ENCODE data around the gene USP53. TPM values are rescaled to one million over a fixed set of nuclear protein-coding genes. Genes with fewer than 3 reads are reported as not detected.

USP53 gene
- total and polyA plus RNA-seq, 10 of the 15 experiments (the other 5 are each of a cell fraction or from before 2014, with no cell fraction given): 0.23 to 4.0 (median 2.7) TPM

DNA sequence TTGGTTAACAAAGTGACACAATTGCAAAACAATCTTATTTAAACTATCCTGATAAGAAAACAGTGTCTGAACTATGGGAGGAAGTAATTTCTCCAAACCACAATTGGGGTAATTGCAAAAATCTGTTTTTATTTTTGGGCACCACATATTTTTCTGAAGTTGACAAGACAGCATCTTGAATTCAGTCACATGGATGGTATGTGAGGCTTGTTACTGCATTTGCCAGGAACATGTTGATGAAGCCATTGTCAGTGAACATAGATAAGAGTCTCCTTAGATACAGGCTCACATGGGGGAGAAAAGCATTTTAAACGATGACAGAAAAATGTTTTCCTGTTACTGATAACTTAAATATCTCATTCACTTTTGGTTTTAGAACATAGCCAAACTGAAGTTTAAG lies 5.5 kb upstream of the USP53 start:
- no peak overlapping the region for H3K4me2 ChIP-seq (ENCODE audit: control insufficient read depth, insufficient read depth)
- 0% methylated on average over 1 of the region's 1 CpG for WGBS (ENCODE audit: insufficient coverage, insufficient replicate concordance, low lambda C conversion rate, missing lambda C conversion rate)
- ATAC-seq (no peak), DNase-seq (ENCODE audit: low read depth, low spot score) (no peak), FAIRE-seq (no peak)
- peaks cover 0 to 2% of the 10 kb centered on the region in 2 experiments; a peak in 1 of 4 replicates for H3K27me3 ChIP-seq (replicated peaks in 1 of 2; ENCODE audit: control insufficient read depth in 2 of 2, insufficient read depth in 2 of 2, low read length in 1 of 2)
- H4K20me1 ChIP-seq (ENCODE audit: control insufficient read depth, insufficient read depth): no peaks in the 10 kb centered on the region
- no peak overlapping the region for H3K9ac ChIP-seq (ENCODE audit: control insufficient read depth, insufficient read depth, low read length)
- H3K36me3 ChIP-seq (ENCODE audit: control insufficient read depth in 2 of 2, insufficient read depth in 2 of 2, low read length in 1 of 2): no peaks in the 10 kb centered on the region
- in situ Hi-C loops (cut with MboI): no loop called here
- no peaks in the 10 kb centered on the region; the same call in 1 of the 2 replicates for H3K4me1 ChIP-seq (ENCODE audit: control insufficient read depth, insufficient read depth, low read length)
- no peak overlapping the region for H3K4me3 ChIP-seq
- ChIA-PET SMC1A (ENCODE audit: uncharacterized antibody, unreplicated experiment) (no interaction called here), CTCF (no interaction called here), RAD21 (ENCODE audit: unreplicated experiment) (no interaction called here), POLR2A (no interaction called here)
- no TSS peak for BruUV-seq (replicated peaks)
- intact Hi-C loops (cut with micrococcal nuclease; ENCODE audit: unreplicated experiment): no loop called here
- H3K9me3 ChIP-seq (replicated peaks; ENCODE audit: control insufficient read depth, insufficient read depth, low read length): no peaks in the 10 kb centered on the region
- H2AFZ ChIP-seq (ENCODE audit: control insufficient read depth, low read depth, low read length): no peak overlapping the region
- no peak overlapping the region for H3K27ac ChIP-seq (ENCODE audit: control insufficient read depth, insufficient read depth)
- H3K79me2 ChIP-seq (ENCODE audit: control insufficient read depth, insufficient read depth, low read length): no peaks in the 10 kb centered on the region
- TF ChIP-seq FOS (IDR thresholded peaks at IDR 0.05; ENCODE audit: borderline replicate concordance, extremely low read depth, insufficient read length) (no peak), POLR2AphosphoS5 (IDR thresholded peaks at IDR 0.05; ENCODE audit: low read length) (no peak), ZBED1 (IDR thresholded peaks at IDR 0.05; ENCODE audit: borderline replicate concordance) (no peak), NBN (IDR thresholded peaks at IDR 0.05) (no peak), GABPA (IDR thresholded peaks at IDR 0.05; ENCODE audit: low read depth) (no peak), MEF2A (IDR thresholded peaks at IDR 0.05; ENCODE audit: insufficient read depth, low read depth, low read length) (no peak), POU2F2 (IDR thresholded peaks at IDR 0.05; ENCODE audit: borderline replicate concordance, low read depth, low read length) (no peak), RUNX3 (IDR thresholded peaks at IDR 0.05; ENCODE audit: low read length) (no peak)
- TF ChIP-seq, protein P1, sequence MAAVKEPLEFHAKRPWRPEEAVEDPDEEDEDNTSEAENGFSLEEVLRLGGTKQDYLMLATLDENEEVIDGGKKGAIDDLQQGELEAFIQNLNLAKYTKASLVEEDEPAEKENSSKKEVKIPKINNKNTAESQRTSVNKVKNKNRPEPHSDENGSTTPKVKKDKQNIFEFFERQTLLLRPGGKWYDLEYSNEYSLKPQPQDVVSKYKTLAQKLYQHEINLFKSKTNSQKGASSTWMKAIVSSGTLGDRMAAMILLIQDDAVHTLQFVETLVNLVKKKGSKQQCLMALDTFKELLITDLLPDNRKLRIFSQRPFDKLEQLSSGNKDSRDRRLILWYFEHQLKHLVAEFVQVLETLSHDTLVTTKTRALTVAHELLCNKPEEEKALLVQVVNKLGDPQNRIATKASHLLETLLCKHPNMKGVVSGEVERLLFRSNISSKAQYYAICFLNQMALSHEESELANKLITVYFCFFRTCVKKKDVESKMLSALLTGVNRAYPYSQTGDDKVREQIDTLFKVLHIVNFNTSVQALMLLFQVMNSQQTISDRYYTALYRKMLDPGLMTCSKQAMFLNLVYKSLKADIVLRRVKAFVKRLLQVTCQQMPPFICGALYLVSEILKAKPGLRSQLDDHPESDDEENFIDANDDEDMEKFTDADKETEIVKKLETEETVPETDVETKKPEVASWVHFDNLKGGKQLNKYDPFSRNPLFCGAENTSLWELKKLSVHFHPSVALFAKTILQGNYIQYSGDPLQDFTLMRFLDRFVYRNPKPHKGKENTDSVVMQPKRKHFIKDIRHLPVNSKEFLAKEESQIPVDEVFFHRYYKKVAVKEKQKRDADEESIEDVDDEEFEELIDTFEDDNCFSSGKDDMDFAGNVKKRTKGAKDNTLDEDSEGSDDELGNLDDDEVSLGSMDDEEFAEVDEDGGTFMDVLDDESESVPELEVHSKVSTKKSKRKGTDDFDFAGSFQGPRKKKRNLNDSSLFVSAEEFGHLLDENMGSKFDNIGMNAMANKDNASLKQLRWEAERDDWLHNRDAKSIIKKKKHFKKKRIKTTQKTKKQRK (IDR thresholded peaks at IDR 0.05; ENCODE audit: low read depth, low read length): no peak
- TF ChIP-seq, protein P2, sequence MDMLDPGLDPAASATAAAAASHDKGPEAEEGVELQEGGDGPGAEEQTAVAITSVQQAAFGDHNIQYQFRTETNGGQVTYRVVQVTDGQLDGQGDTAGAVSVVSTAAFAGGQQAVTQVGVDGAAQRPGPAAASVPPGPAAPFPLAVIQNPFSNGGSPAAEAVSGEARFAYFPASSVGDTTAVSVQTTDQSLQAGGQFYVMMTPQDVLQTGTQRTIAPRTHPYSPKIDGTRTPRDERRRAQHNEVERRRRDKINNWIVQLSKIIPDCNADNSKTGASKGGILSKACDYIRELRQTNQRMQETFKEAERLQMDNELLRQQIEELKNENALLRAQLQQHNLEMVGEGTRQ (IDR thresholded peaks at IDR 0.05; ENCODE audit: borderline replicate concordance, low read depth, low read length): no peak
- TF ChIP-seq, protein P3, sequence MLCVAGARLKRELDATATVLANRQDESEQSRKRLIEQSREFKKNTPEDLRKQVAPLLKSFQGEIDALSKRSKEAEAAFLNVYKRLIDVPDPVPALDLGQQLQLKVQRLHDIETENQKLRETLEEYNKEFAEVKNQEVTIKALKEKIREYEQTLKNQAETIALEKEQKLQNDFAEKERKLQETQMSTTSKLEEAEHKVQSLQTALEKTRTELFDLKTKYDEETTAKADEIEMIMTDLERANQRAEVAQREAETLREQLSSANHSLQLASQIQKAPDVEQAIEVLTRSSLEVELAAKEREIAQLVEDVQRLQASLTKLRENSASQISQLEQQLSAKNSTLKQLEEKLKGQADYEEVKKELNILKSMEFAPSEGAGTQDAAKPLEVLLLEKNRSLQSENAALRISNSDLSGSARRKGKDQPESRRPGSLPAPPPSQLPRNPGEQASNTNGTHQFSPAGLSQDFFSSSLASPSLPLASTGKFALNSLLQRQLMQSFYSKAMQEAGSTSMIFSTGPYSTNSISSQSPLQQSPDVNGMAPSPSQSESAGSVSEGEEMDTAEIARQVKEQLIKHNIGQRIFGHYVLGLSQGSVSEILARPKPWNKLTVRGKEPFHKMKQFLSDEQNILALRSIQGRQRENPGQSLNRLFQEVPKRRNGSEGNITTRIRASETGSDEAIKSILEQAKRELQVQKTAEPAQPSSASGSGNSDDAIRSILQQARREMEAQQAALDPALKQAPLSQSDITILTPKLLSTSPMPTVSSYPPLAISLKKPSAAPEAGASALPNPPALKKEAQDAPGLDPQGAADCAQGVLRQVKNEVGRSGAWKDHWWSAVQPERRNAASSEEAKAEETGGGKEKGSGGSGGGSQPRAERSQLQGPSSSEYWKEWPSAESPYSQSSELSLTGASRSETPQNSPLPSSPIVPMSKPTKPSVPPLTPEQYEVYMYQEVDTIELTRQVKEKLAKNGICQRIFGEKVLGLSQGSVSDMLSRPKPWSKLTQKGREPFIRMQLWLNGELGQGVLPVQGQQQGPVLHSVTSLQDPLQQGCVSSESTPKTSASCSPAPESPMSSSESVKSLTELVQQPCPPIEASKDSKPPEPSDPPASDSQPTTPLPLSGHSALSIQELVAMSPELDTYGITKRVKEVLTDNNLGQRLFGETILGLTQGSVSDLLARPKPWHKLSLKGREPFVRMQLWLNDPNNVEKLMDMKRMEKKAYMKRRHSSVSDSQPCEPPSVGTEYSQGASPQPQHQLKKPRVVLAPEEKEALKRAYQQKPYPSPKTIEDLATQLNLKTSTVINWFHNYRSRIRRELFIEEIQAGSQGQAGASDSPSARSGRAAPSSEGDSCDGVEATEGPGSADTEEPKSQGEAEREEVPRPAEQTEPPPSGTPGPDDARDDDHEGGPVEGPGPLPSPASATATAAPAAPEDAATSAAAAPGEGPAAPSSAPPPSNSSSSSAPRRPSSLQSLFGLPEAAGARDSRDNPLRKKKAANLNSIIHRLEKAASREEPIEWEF (IDR thresholded peaks at IDR 0.05; ENCODE audit: insufficient replicate concordance, low read depth, low read length): no peak
- TF ChIP-seq, protein P4, sequence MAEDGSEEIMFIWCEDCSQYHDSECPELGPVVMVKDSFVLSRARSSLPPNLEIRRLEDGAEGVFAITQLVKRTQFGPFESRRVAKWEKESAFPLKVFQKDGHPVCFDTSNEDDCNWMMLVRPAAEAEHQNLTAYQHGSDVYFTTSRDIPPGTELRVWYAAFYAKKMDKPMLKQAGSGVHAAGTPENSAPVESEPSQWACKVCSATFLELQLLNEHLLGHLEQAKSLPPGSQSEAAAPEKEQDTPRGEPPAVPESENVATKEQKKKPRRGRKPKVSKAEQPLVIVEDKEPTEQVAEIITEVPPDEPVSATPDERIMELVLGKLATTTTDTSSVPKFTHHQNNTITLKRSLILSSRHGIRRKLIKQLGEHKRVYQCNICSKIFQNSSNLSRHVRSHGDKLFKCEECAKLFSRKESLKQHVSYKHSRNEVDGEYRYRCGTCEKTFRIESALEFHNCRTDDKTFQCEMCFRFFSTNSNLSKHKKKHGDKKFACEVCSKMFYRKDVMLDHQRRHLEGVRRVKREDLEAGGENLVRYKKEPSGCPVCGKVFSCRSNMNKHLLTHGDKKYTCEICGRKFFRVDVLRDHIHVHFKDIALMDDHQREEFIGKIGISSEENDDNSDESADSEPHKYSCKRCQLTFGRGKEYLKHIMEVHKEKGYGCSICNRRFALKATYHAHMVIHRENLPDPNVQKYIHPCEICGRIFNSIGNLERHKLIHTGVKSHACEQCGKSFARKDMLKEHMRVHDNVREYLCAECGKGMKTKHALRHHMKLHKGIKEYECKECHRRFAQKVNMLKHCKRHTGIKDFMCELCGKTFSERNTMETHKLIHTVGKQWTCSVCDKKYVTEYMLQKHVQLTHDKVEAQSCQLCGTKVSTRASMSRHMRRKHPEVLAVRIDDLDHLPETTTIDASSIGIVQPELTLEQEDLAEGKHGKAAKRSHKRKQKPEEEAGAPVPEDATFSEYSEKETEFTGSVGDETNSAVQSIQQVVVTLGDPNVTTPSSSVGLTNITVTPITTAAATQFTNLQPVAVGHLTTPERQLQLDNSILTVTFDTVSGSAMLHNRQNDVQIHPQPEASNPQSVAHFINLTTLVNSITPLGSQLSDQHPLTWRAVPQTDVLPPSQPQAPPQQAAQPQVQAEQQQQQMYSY (CRISPR knock-in tag; IDR thresholded peaks at IDR 0.05): no peak

Data from GM12878 (cell line).